Measurements from ENCODE around the gene RBMS3. TPM values are rescaled to one million over a fixed set of nuclear protein-coding genes. Genes with fewer than 3 reads are reported as not detected.

The RBMS3 gene
- total and polyA plus RNA-seq, 4 donors = 26.8 to 203 (median 94.8) TPM

DNA sequence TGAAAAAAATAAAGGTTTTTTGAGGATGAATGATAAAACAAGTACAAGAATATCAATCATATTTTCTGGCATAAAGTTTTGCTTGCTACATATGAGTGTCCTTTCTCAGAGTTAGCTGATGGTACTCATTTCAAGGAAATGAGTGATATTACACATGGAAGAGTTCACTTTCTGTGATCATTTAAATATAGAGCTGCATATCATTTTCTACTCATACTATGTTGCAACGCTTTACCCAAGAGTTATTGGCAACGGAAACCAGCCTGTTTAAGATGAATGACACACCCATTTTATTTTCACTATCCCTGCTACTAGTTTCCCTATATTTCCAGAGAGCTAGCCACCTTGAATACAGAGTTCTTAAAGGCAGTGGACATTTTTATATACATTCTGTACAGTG is 35.4 kb upstream of the RBMS3 start:
- H3K4me1 ChIP-seq (ENCODE audit: control insufficient read depth in 1 of 2, insufficient read depth in 2 of 2, low read length in 2 of 2) = no peaks in the 10 kb centered on the region
- no peaks in the 10 kb centered on the region for H3K9me3 ChIP-seq (ENCODE audit: control insufficient read depth, low read length)
- no peaks in the 10 kb centered on the region for H3K36me3 ChIP-seq (ENCODE audit: control insufficient read depth in 1 of 2, insufficient read depth in 2 of 2, low read length in 1 of 2)
- ATAC-seq (ENCODE audit: low FRiP score) (no peak), DNase-seq (no peak)
- intact Hi-C loops (cut with DNase I) = no loop called here
- 95 to 96% methylated on average over 2 of the region's 2 CpGs for WGBS, 2 donors
- H3K27ac ChIP-seq (ENCODE audit: low read depth in 1 of 2, low read length in 2 of 2) = no peak overlapping the region
- H3K27me3 ChIP-seq (ENCODE audit: control insufficient read depth in 1 of 2, insufficient read depth in 2 of 2, low read length in 1 of 2) = peaks cover 0 to 2% of the 10 kb centered on the region in 2 donors
- H3K4me3 ChIP-seq (ENCODE audit: low read length in 2 of 2) = no peak overlapping the region

DNA sequence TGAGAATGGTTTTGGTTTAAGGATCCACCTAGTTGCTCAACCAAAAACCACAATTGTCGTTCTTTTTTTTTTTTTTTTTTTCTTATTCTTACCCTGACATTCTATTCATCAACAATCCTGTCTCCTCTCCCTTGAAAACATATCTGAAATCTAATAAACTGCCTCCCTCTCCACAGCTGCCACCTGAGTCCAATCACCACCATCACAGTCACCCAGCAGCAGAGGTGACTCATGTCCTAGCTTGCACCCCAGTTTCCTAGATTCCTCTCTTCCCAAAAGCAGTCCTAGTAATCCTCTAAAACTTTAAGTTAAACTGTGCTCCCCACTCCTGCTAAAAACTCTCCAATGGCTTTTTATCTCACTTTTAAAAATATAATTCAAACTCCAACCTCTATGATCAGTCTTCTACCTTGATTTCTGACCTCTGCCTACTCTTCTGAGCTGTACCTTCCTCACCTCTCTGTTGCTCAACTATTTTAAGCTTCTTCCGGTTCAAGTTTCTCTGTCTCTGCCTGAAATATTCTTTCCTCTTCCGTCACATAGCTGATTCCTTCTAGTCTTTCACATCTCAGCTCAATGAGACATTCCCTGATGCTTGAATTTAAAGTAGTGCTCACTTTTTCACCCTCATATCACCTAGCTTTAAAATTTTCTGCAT is 33.7 kb upstream of the RBMS3 start:
- DNase-seq (no peak), ATAC-seq (ENCODE audit: low FRiP score) (no peak)
- Histone ChIP-seq H3K9me3 (ENCODE audit: control insufficient read depth, low read length) (no peaks in the 10 kb centered on the region), H3K4me3 (ENCODE audit: low read length in 2 of 2) (no peak overlapping the region), H3K27ac (ENCODE audit: low read depth in 1 of 2, low read length in 2 of 2) (no peak overlapping the region), H3K4me1 (ENCODE audit: control insufficient read depth in 1 of 2, insufficient read depth in 2 of 2, low read length in 2 of 2) (no peaks in the 10 kb centered on the region), H3K27me3 (ENCODE audit: control insufficient read depth in 1 of 2, insufficient read depth in 2 of 2, low read length in 1 of 2) (peaks cover 0 to 2% of the 10 kb centered on the region in 2 donors), H3K36me3 (ENCODE audit: control insufficient read depth in 1 of 2, insufficient read depth in 2 of 2, low read length in 1 of 2) (no peaks in the 10 kb centered on the region)
- intact Hi-C loops (cut with DNase I) = no loop called here
- WGBS, 2 donors = 93 to 94% methylated on average over 3 of the region's 3 CpGs

DNA sequence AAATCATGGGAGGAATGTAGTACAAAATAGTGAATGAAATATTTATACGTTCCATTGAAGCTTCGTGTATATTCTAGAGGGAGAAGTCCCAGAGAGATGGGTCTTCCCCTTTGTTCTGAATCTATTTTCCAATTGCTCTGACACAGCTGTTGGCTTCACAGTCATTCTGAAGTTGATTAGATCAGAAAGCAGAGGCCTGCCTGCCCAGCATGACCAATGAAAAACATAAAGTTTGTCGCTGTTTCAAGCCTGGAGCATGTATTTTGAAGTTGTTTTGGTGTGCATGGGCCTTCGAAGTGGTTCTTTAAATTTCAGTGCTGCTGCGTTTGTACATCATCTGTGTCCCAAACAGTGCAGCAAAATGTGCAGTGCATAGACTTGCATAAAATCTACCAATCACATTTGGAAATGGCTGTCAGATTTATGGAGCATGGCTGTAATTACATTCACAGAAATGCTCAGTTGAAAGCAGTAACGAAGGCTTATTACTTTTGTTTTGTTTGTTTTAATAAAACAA is 31.0 kb upstream of the RBMS3 start:
- no peaks in the 10 kb centered on the region for H3K4me1 ChIP-seq (ENCODE audit: control insufficient read depth in 1 of 2, insufficient read depth in 2 of 2, low read length in 2 of 2)
- ATAC-seq (ENCODE audit: low FRiP score) = no peak
- peaks cover 0 to 2% of the 10 kb centered on the region in 2 donors for H3K27me3 ChIP-seq (ENCODE audit: control insufficient read depth in 1 of 2, insufficient read depth in 2 of 2, low read length in 1 of 2)
- H3K9me3 ChIP-seq (ENCODE audit: control insufficient read depth, low read length) = no peaks in the 10 kb centered on the region
- WGBS, 2 donors = 88 to 91% methylated on average over 6 of the region's 6 CpGs
- intact Hi-C loops (cut with DNase I) = no loop called here
- no peak for DNase-seq
- H3K4me3 ChIP-seq (ENCODE audit: low read length in 2 of 2) = no peak overlapping the region
- H3K36me3 ChIP-seq (ENCODE audit: control insufficient read depth in 1 of 2, insufficient read depth in 2 of 2, low read length in 1 of 2) = no peaks in the 10 kb centered on the region
- H3K27ac ChIP-seq (ENCODE audit: low read depth in 1 of 2, low read length in 2 of 2) = no peak overlapping the region

DNA sequence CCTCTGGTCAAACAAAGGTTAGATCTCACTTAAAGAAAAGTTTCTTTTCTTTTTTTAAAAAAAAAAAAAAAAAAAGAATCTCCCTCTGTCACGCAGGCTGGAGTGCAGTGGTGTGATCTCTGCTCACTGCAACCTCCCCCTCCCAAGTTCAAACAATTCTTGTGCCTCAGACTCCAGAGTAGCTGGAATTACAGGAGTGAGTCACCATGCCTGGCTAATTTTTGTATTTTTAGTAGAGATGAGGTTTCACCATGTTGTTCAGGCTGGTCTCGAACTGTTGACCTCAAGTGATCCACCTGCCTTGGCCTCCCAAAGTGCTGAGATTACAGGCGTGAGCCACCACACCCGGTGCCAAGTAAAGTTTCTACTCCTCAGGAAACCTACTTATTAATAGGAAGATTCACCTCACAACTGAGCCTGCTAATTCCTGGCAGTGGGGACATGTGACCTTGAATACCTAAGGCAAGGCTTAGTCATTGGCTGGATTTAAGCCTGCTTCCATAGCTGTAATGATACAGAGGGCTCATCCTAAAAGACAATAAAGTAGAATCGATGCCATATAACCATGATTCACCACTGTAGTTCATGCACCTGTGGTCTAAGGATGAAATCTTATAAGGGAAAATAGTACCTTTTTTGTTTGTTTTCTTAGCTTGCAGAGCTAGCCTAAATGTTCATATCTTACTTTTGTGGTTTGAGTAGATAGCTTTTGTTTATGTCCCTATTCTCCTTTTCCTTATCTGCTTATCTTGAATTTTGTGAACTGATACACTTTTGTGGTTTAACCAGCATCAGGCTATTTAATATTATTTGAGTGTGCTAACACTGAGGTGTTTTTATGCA is 24.8 kb upstream of the RBMS3 start:
- no peaks in the 10 kb centered on the region for H3K4me1 ChIP-seq (ENCODE audit: control insufficient read depth in 1 of 2, insufficient read depth in 2 of 2, low read length in 2 of 2)
- no peak overlapping the region for H3K27ac ChIP-seq (ENCODE audit: low read depth in 1 of 2, low read length in 2 of 2)
- 93% methylated on average over 5 of the region's 5 CpGs for WGBS, 2 donors
- no peak overlapping the region for H3K4me3 ChIP-seq (ENCODE audit: low read length in 2 of 2)
- no peaks in the 10 kb centered on the region for H3K9me3 ChIP-seq (ENCODE audit: control insufficient read depth, low read length)
- no peak for DNase-seq
- intact Hi-C loops (cut with DNase I) = no loop called here
- no peak for ATAC-seq (ENCODE audit: low FRiP score)
- no peaks in the 10 kb centered on the region for H3K36me3 ChIP-seq (ENCODE audit: control insufficient read depth in 1 of 2, insufficient read depth in 2 of 2, low read length in 1 of 2)
- no peaks in the 10 kb centered on the region for H3K27me3 ChIP-seq (ENCODE audit: control insufficient read depth in 1 of 2, insufficient read depth in 2 of 2, low read length in 1 of 2)

DNA sequence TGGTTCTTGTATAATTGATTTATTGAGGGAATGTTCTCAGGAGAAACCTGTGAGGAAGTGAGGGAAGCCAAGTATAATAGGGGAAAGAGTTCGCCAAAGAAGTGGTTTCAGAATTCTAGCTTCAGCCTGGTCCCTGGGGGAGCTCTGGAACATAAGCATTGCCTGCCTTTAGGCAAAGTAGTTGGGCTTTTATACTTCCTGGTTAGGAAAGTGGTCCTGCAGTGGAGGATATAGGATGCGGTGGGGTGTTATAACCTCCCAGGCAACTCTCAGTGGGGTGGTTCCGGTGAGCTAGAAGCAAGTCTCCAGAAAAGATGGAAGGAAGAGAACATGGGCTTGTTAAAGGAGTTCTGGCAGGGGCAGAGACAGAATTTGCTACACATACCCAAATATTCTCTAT is 22.7 kb upstream of the RBMS3 start:
- 89 to 91% methylated on average over 3 of the region's 3 CpGs for WGBS, 2 donors
- H3K4me1 ChIP-seq (ENCODE audit: control insufficient read depth in 1 of 2, insufficient read depth in 2 of 2, low read length in 2 of 2) = no peaks in the 10 kb centered on the region
- no peaks in the 10 kb centered on the region for H3K9me3 ChIP-seq (ENCODE audit: control insufficient read depth, low read length)
- no peak for ATAC-seq (ENCODE audit: low FRiP score)
- H3K4me3 ChIP-seq (ENCODE audit: low read length in 2 of 2) = no peak overlapping the region
- intact Hi-C loops (cut with DNase I) = no loop called here
- DNase-seq = no peak
- H3K27ac ChIP-seq (ENCODE audit: low read depth in 1 of 2, low read length in 2 of 2) = no peak overlapping the region
- H3K27me3 ChIP-seq (ENCODE audit: control insufficient read depth in 1 of 2, insufficient read depth in 2 of 2, low read length in 1 of 2) = no peaks in the 10 kb centered on the region
- H3K36me3 ChIP-seq (ENCODE audit: control insufficient read depth in 1 of 2, insufficient read depth in 2 of 2, low read length in 1 of 2) = no peaks in the 10 kb centered on the region

DNA sequence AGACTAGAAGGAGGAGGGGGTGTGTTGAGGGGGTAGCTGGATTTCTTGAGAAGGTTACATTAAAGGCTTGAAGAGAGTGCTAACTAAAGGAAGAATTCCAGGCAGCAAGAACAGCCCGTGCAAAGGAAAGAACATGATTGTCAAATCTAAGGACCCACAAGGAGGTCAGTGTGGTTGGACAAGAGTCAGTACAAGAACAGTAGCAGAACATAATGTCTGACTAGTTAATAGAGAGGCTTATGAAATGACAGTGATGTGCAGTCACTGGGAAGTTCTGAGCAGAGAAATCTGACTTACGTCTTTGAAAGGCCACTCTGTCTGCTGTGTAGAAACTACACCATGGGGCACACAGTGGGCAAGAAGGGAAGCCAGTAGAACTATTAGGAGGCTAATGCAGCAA is 19.8 kb upstream of the RBMS3 start:
- H3K36me3 ChIP-seq (ENCODE audit: control insufficient read depth in 1 of 2, insufficient read depth in 2 of 2, low read length in 1 of 2) = peaks cover 0 to 1% of the 10 kb centered on the region in 2 donors
- H3K9me3 ChIP-seq (ENCODE audit: control insufficient read depth, low read length) = no peaks in the 10 kb centered on the region
- no peak overlapping the region for H3K27ac ChIP-seq (ENCODE audit: low read depth in 1 of 2, low read length in 2 of 2)
- H3K4me1 ChIP-seq (ENCODE audit: control insufficient read depth in 1 of 2, insufficient read depth in 2 of 2, low read length in 2 of 2) = no peaks in the 10 kb centered on the region
- no peak for DNase-seq
- intact Hi-C loops (cut with DNase I) = no loop called here
- no peak for ATAC-seq (ENCODE audit: low FRiP score)
- no peak overlapping the region for H3K4me3 ChIP-seq (ENCODE audit: low read length in 2 of 2)
- 93 to 97% methylated on average over 2 of the region's 2 CpGs for WGBS, 2 donors
- H3K27me3 ChIP-seq (ENCODE audit: control insufficient read depth in 1 of 2, insufficient read depth in 2 of 2, low read length in 1 of 2) = no peaks in the 10 kb centered on the region

DNA sequence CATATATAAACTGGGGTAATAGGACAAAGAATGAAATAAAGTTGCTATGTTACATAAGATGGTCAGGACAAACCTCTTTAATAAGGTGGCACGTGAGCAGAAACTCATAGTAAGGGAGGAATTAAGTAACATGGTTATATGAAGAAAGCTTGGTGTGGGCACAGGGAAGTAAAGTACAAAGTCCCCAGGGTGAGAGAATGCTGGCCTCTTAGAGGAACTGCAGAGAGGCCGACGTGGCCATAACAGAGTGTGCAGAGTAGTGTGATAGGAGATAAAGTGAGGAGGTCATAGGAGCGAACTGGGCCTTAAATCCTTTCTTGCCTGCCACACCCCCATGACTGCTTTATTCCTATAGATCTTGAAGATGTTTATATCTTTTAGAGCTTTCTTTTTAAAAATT is 17.4 kb upstream of the RBMS3 start:
- no peaks in the 10 kb centered on the region for H3K27me3 ChIP-seq (ENCODE audit: control insufficient read depth in 1 of 2, insufficient read depth in 2 of 2, low read length in 1 of 2)
- 96% methylated on average over 4 of the region's 4 CpGs for WGBS, 2 donors
- DNase-seq (no peak), ATAC-seq (ENCODE audit: low FRiP score) (no peak)
- H3K4me3 ChIP-seq (ENCODE audit: low read length in 2 of 2) = no peak overlapping the region
- intact Hi-C loops (cut with DNase I) = no loop called here
- H3K36me3 ChIP-seq (ENCODE audit: control insufficient read depth in 1 of 2, insufficient read depth in 2 of 2, low read length in 1 of 2) = peaks cover 0 to 1% of the 10 kb centered on the region in 2 donors
- H3K27ac ChIP-seq (ENCODE audit: low read depth in 1 of 2, low read length in 2 of 2) = no peak overlapping the region
- no peaks in the 10 kb centered on the region for H3K9me3 ChIP-seq (ENCODE audit: control insufficient read depth, low read length)
- H3K4me1 ChIP-seq (ENCODE audit: control insufficient read depth in 1 of 2, insufficient read depth in 2 of 2, low read length in 2 of 2) = no peaks in the 10 kb centered on the region

DNA sequence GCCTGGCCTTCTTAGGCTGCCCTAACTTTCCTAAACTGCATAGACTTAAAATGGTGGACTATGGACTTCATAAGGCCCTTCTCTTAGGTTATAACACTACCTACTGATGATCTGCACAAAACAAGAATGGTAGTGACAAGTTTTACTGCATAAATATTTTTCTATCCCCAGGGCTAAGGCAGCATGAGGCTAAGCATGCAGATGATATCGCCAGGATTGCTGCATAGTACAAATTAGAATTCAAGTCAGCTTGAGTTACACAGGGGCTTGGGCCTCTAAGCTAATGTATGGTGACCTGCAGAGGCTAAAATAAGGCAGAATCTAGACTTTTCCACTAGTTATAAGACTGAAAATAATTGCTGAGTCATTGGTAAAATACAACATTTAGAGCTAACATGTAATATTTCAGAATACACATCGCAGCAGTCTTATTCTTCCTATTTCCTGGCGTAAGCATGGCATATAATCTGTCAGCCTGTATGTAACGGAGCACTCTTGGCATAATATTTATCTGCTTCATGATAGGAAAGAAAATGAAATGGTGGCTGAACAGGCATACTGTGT is 15.3 kb upstream of the RBMS3 start:
- ATAC-seq (ENCODE audit: low FRiP score) = no peak
- Histone ChIP-seq H3K27me3 (ENCODE audit: control insufficient read depth in 1 of 2, insufficient read depth in 2 of 2, low read length in 1 of 2) (no peaks in the 10 kb centered on the region), H3K4me1 (ENCODE audit: control insufficient read depth in 1 of 2, insufficient read depth in 2 of 2, low read length in 2 of 2) (no peaks in the 10 kb centered on the region), H3K9me3 (ENCODE audit: control insufficient read depth, low read length) (no peaks in the 10 kb centered on the region), H3K4me3 (ENCODE audit: low read length in 2 of 2) (no peak overlapping the region), H3K27ac (ENCODE audit: low read depth in 1 of 2, low read length in 2 of 2) (no peak overlapping the region), H3K36me3 (ENCODE audit: control insufficient read depth in 1 of 2, insufficient read depth in 2 of 2, low read length in 1 of 2) (peaks cover 0 to 1% of the 10 kb centered on the region in 2 donors)
- no peak for DNase-seq
- intact Hi-C loops (cut with DNase I) = no loop called here
- WGBS, 2 donors = 86 to 92% methylated on average over 4 of the region's 4 CpGs
